ENCODE results near the gene SHF.

Gene SHF

GRCh38 chr15:45198337-45199135 is 10.8 kb upstream of the SHF start:
- peak; percentile 97 for DNase-seq

- peak; percentile 8 for DNase-seq
These were observed 9.7 kb upstream of the SHF start for GRCh38 chr15:45197512-45197911.

GRCh38 chr15:45187578-45187893 is 230 bp downstream of the SHF start:
- no peak for DNase-seq

- no peak for DNase-seq
These were observed 792 bp downstream of the SHF start for GRCh38 chr15:45186771-45187577.

- no peak for DNase-seq
These were observed 1.6 kb downstream of the SHF start for GRCh38 chr15:45185903-45186770.

GRCh38 chr15:45185069-45185779 is 2.5 kb downstream of the SHF start:
- DNase-seq = no peak

GRCh38 chr15:45184562-45185041 is 3.2 kb downstream of the SHF start:
- DNase-seq = no peak

- no peak for DNase-seq
These were observed 4.3 kb downstream of the SHF start for GRCh38 chr15:45183511-45183910.

- DNase-seq = no peak
These were observed 4.8 kb downstream of the SHF start for GRCh38 chr15:45182996-45183395.

- peak; percentile 6 for DNase-seq
These were observed 6.1 kb downstream of the SHF start for GRCh38 chr15:45181491-45182285.

- DNase-seq = no peak
These were observed 6.9 kb downstream of the SHF start for GRCh38 chr15:45180648-45181436.

- DNase-seq = peak; percentile 8
These were observed 7.6 kb downstream of the SHF start for GRCh38 chr15:45180201-45180600.

- DNase-seq = peak; percentile 30
These were observed 8.4 kb downstream of the SHF start for GRCh38 chr15:45179221-45179985.

GRCh38 chr15:45177285-45177684 is 10.5 kb downstream of the SHF start:
- DNase-seq = no peak

GRCh38 chr15:45174577-45174976 is 13.2 kb downstream of the SHF start:
- DNase-seq = no peak

GRCh38 chr15:45174069-45174468 is 13.7 kb downstream of the SHF start:
- DNase-seq = no peak

- DNase-seq = no peak
These were observed 15.9 kb downstream of the SHF start for GRCh38 chr15:45171912-45172311.

GRCh38 chr15:45169608-45170480 is 17.9 kb downstream of the SHF start:
- no peak for DNase-seq
